ENCODE data around the gene ASPHD2.

The ASPHD2 gene

DNA sequence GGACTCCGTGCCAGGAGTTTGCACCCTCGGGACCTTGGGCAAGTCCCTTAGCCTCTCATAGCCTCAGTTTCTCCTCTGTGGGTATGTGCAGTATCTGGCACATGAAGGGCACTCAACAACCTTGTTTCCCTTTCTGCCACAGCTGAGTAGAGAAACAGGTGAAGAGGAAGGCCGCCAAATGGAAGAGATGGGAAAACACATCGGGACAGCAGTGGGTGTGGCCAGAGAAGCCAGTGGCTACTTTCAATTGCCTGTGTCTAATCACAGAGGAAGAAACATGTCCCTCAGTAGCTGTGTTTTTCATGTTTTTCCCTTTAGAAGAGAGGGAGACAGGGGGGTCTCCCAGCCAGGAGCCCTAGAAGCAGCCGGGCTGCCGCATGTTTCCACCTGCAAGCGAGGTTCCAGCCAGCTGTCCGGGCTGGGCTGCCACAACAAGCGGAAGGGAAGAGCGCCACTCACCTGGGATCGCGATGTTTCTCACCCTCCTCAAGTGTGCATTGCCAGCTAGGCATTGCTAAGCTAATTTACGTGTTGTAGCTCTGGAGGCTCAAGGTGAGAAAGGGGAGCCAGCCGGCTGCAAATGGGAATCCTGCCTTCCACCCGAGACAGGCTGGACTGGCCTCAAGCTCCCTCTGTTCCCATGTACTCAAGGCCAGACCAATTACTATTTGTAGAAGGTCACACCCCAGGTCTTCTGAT lies 16.7 kb downstream of the ASPHD2 start:
- FAIRE-seq (peak; percentile 94), DNase-seq (ENCODE audit: low spot score) (no peak)

DNA sequence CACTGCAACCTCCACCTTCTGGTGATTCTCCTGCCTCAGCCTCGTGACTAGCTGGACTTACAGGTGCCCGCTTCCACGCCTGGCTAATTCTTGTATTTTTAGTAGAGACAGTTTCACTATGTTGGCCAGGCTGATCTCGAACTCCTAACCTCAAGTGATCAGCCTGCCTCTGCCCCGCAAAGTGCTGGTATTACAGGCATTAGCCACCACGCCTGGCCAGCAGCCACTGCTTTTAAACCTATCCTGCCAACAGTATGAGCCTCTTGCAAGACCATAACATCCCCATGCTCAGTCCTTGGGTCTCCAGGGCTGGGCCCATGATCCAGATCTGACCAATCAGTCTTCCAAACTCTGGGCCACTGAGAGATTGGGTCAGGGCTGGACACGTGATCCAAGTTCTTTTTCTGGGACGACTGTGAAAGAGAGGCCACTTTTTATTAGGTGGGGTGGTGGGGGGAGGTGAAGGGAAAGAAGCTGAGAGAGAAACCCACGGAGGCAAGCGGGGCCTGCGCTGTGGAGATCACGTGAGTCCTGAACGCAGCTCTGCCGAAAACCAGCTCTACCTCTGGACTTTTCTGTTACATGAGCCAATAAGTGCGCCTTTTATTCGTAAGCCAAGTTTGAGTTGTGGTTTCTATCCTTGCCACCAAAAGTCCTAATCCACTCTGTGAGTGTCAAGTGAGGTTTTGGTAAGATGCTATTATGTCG lies 17.9 kb downstream of the ASPHD2 start:
- no peak for DNase-seq (ENCODE audit: low spot score)
- peak; percentile 65 for FAIRE-seq

DNA sequence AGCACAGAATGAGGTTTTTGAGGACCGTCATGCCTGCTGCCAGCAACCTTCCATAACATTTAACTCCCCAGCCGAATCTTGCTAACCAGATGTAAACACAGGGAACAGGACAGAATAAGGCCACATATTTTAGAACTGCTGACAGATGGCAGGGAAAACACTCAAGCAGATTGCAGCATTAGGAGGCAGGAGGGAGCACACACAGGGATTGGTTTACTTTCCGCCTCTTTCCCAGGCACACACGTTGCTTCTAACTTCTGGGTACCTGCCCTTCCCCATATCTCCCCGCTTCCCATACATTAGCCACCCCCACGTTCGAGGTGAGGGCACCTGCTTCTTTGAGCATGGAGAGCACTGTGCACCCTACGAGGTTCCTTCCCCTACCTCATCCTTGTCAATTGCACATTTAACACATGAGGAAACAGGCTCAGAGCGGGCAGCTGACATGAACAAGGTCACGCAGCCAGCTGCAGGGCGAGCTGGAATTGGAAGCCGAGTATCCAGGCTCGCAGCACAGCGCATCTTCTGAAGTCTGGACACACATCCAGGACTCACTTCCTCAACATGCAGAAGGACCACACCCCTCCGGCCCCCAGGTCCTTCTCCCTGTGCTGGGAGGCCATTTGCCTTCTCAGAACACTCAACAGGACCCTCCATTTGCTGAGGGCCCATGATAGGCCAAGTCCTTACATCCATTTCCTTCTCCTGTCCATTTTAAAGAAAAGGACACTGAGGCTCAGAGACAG lies 18.7 kb downstream of the ASPHD2 start:
- FAIRE-seq (peak; percentile 98), DNase-seq (ENCODE audit: low spot score) (no peak)

DNA sequence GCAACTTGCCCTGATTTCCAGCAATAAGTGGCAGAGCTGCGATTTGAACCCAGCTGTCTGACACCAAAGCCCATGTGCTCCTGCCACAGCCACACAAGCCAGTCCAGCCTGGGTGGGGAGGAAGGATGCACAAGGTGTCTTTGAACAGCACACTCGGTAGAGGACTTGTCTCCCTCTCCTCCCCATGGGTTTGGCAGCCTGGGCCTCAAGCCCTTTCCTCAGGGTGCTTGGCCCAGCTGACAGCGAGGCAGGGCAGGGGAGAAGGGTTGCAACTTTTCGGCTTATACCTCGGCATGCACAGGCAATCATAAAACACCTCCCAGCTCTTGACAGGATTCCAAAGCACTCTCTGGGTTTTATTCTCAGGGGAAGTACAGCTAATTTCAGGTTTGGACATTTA lies 19.3 kb downstream of the ASPHD2 start:
- DNase-seq (ENCODE audit: low spot score) (no peak), FAIRE-seq (peak; percentile 69)

DNA sequence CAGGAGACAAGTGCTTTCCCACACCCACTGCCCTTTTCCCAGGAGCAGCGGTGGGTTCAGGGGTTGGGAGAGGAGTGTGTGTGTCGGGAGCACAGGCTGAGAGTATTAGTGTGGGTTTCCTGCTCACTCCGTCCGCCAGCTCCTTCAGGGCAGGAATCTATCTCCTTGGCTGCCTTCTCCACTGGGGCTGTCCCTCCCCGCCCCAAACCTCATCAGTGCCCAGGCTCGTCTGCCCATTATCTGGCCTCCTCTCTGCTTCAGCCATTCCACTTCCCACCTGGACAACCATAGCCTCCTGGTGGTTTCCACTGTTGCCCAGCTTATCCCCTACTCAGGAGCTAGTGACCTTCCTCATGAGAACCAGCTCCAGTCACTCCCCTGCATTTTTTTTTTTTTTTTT lies 19.9 kb downstream of the ASPHD2 start:
- DNase-seq (ENCODE audit: low spot score) = no peak
- FAIRE-seq = no peak

DNA sequence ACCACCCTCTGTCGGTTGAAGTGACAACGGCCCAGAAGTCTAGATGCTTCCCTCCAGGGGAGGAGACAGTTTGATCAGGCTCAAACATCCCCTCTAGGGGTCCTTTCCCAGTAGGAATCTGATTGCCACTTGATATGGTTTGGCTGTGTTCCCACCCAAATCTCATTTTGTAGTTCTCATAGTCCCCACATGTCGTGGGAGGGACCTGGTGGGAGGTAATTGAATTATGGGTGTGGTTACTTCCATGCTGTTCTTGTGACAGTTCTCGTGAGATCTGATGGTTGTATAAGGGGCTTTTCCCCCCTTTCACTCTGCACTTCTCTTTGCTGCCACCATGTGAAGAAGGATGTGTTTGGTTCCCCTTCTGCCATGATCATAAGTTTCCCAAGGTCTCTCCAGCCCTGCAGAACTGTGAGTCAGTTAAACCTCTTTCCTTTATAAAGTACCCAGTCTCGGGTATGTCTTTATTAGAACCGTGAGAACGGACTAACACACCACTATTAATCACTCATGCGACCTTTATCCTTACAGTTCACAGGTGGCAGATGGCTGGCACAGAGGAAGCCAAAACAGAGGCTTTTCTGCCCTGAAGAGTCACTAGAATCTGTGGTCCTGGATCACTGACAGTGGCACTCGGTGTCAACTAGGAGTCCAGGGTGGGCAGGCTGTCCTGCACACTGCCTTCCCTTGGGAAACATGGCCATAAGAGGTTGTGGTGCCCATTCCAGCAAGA lies 21.6 kb downstream of the ASPHD2 start:
- FAIRE-seq (no peak), DNase-seq (ENCODE audit: low spot score) (no peak)

DNA sequence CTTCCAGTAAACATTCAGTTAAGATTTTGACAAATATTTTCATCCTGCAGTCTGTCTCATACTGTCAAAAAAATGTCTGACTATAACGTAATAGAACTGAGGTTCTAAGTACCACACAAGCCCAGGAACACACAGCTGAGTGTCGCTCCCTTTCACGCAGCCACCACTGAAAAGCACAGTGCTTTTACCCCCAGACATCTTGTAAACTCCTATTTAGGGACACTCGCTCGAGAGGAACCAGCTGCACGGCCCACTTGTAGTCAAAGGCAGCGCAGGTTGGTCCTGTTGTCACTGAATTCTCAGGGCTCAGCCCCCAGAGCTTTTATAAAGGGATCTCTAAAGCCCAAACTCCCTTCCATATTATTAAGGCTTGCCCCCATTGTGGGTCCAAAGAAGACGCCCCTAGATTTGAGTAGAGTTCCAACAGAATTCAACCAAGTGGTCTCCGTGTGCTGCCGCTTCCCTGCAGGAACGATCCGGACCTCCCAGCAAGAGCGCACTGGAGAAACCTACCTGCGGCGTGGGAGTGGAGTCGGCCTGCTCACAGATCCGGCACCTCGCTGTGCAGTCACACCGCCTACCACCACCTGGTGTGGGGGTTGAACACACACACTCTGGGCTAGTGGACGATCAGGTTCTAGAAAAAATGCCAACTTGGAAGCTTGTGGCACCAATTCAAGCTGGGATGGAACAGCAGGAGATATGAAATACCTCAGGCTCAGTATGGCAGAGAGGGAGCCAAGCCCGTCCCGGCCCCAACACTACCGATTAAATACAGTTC lies 23.4 kb downstream of the ASPHD2 start:
- FAIRE-seq = peak; percentile 93
- DNase-seq (ENCODE audit: low spot score) = no peak

DNA sequence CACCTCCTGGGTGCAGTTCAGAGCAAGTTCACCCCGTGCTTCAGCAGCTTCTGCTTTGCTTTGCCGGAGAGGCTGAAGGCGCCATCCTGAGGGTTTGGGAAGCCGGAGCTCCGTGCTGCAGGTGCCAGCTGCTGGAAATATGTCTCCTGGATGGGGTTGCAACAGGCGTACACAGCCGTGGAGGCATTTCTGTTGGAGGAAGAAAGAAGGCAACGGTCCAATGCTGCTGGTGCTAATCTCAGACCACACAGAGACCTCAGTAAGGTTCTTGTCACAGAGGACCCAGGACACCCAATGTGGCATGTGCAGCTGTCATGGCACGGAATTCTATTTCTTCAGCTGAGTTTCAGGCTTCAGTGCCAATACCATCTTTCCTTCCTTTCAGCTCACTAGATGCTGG lies 24.2 kb downstream of the ASPHD2 start:
- FAIRE-seq (no peak), DNase-seq (ENCODE audit: low spot score) (no peak)

DNA sequence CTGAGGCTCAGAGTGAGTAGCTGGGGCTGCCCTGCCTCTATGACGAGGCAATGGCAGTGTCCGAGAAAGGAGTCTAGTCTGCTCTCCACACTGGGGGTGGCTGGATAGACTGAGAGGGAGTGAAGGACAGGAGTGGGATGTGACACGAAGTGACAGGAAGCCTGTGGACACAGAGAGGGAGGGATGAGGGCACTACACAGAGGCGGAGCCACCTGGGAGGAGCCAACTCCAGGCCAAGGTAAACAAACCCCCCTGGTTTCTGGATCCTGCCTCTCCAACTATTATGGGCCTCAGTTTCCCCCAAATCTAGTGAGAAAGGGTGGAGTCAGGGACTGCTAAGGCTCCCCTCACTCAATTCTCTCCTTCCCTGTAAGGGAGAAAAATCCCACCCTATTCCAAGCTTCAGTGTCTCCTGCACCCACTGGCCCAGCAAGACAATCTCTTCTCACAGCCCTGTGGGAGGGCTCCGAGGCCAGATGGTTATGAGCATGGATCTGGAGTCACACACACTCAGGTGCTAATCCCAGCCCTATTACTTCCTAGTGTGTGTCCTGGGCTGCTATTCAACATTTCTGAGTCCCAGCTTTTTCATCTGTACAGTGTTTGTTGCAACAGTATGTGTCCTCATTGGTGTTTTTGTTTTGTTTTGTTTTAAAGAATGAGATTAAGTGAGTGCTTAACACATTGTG lies 24.9 kb downstream of the ASPHD2 start:
- DNase-seq (ENCODE audit: low spot score) (no peak), FAIRE-seq (peak; percentile 93)

DNA sequence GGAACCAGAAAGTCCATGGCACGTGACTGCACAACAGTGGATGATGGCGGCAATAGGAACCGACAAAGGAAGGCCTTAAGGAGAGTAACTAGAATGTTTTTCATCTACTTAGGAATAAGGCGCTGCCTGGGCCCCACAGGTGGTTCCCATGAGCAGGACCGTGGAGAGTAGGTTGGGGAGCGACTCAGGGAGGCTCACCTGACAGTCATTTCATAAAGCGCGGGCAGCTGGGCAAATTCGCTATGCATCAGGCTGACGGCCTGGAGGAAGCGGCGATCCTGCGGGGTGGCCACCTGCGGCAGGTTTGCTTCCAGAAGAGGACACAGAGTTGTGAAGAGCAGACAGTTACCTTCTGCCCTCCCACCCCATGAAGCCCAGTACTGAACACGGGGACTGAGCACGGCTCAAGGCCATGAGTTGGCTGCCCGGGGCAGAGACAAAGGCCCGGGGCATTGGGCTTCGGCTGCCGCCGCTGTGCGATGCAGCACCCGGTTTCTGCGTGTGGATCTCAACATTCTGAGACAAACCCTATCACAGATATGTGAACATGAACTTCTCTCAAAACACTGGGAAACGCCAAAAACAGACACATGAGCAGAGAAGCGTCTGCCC lies 28.7 kb downstream of the ASPHD2 start:
- FAIRE-seq (peak; percentile 40), DNase-seq (ENCODE audit: low spot score) (no peak)

DNA sequence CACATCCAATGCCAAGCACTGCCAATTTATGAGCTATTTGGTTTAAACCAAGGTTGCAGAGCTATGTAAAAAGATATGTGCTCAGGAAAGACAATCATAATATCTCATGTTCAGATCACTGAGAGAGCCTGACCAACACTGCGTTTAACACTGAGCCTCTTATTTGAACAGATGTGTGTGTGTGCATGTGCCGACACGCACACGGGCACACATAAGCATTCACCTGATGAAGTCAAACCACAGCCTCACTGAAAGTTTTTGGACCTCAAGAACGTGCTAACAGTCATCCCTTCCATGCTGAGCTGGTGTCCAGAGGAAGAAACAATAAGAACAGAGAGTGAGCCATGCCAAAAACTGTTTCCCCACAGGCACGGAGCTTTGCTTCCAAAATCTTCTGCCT lies 31.1 kb downstream of the ASPHD2 start:
- FAIRE-seq = no peak
- DNase-seq (ENCODE audit: low spot score) = no peak

DNA sequence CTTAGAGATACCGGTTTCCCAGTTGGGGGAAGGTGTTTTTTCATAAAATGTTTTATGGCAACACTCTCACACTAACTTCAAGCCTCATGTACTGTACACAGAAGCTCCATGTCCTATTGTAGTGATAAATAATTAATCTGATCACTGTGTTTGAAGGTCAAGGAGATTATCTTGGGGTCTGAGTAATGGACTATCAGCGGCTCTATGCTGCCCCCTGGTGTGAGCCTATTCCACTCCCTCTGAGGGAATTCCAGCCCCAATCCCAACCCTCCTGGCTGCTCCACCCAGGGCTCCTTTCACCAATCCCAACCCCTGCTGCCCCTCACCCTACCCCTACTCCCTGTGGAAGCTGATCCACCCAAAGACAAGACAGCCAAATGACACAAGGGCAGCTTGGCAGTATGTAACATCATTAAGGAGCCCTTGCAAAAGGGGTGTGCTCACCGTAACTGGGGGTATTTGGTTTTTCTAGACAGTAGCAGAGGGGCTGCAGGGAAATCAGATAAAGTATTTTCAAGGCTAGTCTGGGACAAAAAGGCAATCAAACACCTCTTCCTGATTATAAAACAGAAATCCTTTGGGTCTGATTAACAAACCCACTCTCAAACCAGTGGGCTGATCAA lies 32.2 kb downstream of the ASPHD2 start:
- FAIRE-seq (peak; percentile 97), DNase-seq (ENCODE audit: low spot score) (peak; percentile 90)

DNA sequence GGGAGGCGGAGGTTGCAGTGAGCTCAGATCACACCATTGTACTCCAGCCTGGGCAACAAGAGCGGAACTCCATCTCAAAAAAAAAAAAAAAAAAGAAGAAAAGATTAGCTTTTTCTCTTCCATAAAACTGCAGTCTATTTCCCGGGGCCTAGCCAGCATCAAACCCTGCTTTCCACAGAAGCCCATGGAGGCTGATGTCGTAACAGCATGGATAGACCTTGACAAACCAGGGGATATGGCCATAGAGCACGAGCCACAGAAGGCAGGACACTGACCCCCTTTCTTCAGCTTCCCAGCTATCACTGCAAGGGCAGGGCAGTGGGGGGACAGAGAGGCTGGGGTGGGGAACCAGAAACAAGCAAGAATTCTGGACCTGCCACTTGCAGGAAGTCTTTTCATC lies 33.0 kb downstream of the ASPHD2 start:
- DNase-seq (ENCODE audit: low spot score) = no peak

DNA sequence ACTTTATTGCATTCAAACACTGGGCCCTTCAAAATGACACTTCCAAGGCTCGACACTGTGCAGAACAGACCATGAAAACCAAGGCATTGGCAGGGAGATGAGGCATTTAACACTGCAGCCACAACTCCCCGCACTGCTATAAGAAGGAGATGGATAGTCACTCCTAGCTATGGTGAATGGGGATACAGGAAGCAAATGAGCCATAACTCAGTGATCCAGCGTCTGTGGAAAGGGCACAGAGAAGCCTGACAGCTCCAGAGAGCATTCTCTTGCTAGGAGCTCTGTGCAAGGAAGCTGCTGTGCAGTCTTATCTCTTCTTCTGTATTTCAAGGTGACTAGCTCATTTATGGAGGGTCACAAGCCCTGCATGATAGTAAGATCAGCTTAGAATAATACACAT lies 33.6 kb downstream of the ASPHD2 start:
- no peak for DNase-seq (ENCODE audit: low spot score)
- FAIRE-seq = peak; percentile 82

More for the DNA sequence above, 33.0 kb downstream of the ASPHD2 start:
- FAIRE-seq = peak; percentile 75

DNA sequence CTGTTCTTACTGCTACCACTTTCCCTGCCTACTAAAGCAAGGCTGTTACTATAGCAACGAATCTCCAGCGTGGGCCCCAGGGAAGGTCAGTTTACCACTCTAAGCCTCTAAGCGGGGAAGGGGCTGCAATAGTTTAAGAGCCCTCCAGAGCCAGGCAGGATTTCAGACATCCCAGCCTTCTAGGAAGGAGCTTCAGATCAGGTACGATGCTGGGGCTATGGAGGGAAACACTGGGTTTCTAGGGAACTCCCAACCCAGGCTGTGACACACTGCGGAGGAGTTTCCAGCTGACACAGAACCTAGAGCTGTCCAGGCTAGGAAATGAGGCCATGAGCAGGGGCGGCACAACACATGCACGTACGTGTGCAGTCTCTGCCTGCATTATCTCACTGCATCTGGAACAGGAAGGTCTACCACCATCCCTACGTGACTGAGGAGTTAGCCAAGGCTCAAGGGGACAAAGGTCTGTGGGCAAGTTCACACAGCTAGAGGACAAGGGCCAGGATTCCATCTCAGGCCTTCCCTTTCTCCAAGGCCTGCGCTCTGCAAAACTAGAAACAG lies 34.1 kb downstream of the ASPHD2 start:
- DNase-seq (ENCODE audit: low spot score) = no peak
- FAIRE-seq = peak; percentile 96

DNA sequence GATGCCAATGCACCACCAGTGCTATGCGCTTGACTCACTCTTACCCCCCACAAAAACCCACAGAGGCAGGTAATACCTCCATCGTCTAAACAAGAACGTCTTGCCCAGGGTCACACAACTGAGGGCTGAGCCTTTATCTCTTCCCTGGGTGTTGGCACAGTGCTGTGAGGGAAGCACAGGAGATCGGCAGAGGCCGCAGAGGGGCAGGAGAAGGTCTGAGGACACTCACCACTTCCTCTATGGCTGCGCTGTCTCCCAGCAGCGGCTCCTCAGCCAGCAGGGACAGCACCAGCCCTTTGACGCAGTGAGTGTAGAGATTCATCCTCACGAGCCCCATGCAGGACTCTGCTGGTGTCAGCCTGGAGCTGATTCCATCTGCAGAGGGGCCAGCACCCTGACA lies 34.6 kb downstream of the ASPHD2 start:
- FAIRE-seq (peak; percentile 55), DNase-seq (ENCODE audit: low spot score) (no peak)

DNA sequence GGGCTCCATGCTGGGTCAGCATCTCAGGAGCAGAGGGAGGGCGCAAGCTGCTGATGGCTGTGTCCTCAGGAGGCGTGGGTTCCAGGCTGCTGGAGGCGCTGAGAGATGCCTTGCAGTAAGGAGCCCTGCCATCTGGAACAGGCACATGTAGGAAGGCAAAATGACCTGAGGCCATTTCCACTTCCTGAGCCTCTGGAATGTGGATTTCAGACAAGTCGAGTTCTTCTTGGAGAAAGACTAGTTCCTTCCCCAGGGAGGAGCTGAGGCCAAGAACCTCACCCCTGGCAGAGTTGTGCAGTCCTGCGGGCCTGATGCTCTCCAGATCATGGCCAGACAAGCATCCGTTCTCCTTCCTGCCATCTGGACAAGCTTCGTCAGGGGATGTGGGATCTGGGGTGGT lies 35.3 kb downstream of the ASPHD2 start:
- peak; percentile 88 for FAIRE-seq
- no peak for DNase-seq (ENCODE audit: low spot score)

DNA sequence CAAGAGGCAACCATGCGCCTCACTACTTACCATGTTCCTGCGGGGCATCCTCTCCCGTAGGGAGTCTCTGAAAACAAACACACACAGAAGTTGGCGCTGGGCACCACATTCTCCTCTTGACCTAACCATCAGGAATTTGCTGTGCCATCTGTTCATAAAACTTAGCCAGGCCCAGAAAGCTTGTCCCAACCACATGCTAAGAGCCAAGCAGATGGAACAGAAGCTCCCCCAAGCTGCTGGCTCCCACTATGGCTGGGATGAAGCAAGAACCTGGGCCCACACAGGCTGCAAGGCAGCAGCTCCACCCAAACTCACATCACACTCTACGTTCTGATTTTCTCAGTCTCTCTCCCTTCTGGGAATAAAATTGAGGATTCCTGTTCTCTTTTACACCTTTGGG lies 37.1 kb downstream of the ASPHD2 start:
- no peak for DNase-seq (ENCODE audit: low spot score)
- no peak for FAIRE-seq

DNA sequence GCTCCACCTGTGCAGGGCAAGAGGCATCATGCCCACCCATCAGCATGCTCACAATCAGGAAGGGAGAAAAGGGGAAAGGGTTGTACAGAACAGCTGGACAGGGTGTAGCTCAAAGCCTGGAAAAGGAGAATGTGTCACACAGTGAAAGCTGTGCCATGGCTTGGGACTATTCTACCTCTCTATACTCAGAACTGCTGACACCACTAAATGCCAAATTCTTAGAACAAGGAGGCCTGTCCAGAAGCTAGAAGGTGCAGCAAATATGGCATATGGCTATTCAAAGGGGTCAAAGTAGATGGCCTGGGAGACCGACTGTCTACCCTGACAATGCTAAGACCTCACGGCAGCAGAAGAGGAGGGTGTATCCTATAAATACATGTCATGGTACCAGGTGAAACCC lies 41.7 kb downstream of the ASPHD2 start:
- FAIRE-seq (no peak), DNase-seq (ENCODE audit: low spot score) (no peak)
